ENCODE data around the gene KIF26B.

DNA sequence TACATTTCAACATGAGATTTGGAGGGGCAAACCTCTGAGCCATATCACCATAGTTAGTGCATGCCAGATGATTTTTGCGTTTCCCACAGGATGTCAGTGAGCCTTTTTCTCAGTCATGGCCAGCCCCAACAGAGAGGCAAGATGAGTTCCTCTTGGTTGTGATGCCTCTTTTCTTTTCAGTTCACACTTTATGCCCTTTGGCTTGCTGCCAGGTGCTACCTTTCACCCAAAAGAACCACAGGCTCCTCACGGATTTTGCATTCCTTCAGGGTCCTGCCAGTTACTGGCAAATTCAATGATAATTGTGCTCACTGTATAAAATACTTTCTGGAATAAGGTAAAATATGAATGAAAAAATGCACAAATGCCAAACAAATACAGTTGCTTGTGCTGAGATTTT lies 411.3 kb downstream of the KIF26B start:
- TF ChIP-seq, protein P1, sequence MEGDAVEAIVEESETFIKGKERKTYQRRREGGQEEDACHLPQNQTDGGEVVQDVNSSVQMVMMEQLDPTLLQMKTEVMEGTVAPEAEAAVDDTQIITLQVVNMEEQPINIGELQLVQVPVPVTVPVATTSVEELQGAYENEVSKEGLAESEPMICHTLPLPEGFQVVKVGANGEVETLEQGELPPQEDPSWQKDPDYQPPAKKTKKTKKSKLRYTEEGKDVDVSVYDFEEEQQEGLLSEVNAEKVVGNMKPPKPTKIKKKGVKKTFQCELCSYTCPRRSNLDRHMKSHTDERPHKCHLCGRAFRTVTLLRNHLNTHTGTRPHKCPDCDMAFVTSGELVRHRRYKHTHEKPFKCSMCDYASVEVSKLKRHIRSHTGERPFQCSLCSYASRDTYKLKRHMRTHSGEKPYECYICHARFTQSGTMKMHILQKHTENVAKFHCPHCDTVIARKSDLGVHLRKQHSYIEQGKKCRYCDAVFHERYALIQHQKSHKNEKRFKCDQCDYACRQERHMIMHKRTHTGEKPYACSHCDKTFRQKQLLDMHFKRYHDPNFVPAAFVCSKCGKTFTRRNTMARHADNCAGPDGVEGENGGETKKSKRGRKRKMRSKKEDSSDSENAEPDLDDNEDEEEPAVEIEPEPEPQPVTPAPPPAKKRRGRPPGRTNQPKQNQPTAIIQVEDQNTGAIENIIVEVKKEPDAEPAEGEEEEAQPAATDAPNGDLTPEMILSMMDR (IDR thresholded peaks at IDR 0.05; ENCODE audit: borderline replicate concordance, extremely low read depth, low read length, poor library complexity, severe bottlenecking) = no peak
- no peak for TF ChIP-seq EZH2 (IDR thresholded peaks at IDR 0.05; ENCODE audit: borderline replicate concordance, low read depth, low read length, severe bottlenecking)

Measured in DND-41 (cell line).